ENCODE data around the gene COA6.

Gene COA6

GRCh38 chr1:234381699-234382555 lies 8.7 kb downstream of the COA6 start:
- TF ChIP-seq, protein P1, sequence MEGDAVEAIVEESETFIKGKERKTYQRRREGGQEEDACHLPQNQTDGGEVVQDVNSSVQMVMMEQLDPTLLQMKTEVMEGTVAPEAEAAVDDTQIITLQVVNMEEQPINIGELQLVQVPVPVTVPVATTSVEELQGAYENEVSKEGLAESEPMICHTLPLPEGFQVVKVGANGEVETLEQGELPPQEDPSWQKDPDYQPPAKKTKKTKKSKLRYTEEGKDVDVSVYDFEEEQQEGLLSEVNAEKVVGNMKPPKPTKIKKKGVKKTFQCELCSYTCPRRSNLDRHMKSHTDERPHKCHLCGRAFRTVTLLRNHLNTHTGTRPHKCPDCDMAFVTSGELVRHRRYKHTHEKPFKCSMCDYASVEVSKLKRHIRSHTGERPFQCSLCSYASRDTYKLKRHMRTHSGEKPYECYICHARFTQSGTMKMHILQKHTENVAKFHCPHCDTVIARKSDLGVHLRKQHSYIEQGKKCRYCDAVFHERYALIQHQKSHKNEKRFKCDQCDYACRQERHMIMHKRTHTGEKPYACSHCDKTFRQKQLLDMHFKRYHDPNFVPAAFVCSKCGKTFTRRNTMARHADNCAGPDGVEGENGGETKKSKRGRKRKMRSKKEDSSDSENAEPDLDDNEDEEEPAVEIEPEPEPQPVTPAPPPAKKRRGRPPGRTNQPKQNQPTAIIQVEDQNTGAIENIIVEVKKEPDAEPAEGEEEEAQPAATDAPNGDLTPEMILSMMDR (IDR thresholded peaks at IDR 0.05; ENCODE audit: control insufficient read depth, insufficient read depth, low read depth, low read length, missing control alignments), result no peak
- no peak for DNase-seq (ENCODE audit: low read depth)
- H3K4me3 ChIP-seq (ENCODE audit: control insufficient read depth, low read depth, low read length), result no peak overlapping the region

DNA sequence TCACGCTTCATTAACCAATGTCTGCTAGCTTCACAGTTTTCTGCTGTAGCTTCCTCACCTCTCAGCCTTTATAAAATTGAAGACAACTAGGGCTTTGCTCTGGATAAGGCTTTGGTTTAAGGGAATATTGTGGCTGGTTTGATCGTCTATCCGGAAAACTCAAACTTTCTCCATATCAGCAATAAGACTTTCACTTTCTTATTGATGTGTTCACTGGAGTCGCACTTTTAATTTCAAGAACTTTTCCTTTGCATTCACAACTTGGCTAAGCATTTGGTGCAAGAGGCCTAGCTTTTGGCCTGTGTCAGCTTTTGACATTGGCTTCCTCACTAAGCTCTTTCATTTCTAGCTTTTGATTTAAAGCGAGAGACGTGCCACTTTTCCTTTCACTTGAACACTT lies 12.9 kb downstream of the COA6 start:
- no peak overlapping the region for H3K4me3 ChIP-seq (ENCODE audit: control insufficient read depth, low read depth, low read length)
- TF ChIP-seq, protein P1 (IDR thresholded peaks at IDR 0.05; ENCODE audit: control insufficient read depth, insufficient read depth, low read depth, low read length, missing control alignments), result no peak
- no peak for DNase-seq (ENCODE audit: low read depth)

- TF ChIP-seq, protein P1 (IDR thresholded peaks at IDR 0.05; ENCODE audit: control insufficient read depth, insufficient read depth, low read depth, low read length, missing control alignments), result no peak
- H3K4me3 ChIP-seq (ENCODE audit: control insufficient read depth, low read depth, low read length), result no peak overlapping the region
- DNase-seq (ENCODE audit: low read depth), result no peak
Observed at GRCh38 chr1:234388094-234388493, 14.8 kb downstream of the COA6 start.

GRCh38 chr1:234393190-234393589 lies 19.9 kb downstream of the COA6 start:
- H3K4me3 ChIP-seq (ENCODE audit: control insufficient read depth, low read depth, low read length), result no peak overlapping the region
- DNase-seq (ENCODE audit: low read depth), result no peak
- TF ChIP-seq, protein P1 (IDR thresholded peaks at IDR 0.05; ENCODE audit: control insufficient read depth, insufficient read depth, low read depth, low read length, missing control alignments), result peak; percentile 9

DNA sequence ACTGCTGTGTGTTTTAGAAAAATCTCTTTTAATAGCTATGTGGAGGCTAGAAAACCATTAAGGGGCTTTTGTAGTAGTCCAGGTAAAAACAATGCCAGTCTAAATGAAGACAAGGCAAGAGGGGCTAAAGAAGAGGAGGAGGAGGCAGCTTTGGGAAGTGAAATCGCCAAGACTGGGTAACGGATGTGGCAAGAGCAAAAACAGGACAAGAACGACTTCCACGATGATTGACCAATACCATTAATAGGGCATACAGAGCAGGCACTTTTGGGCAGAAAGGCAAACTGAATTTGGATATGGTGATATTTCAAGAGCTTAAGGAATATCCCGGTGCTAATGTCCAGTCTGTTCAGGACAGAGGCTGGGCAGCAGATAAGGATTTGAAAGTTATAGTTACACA lies 22.0 kb downstream of the COA6 start:
- no peak for DNase-seq (ENCODE audit: low read depth)
- TF ChIP-seq, protein P1 (IDR thresholded peaks at IDR 0.05; ENCODE audit: control insufficient read depth, insufficient read depth, low read depth, low read length, missing control alignments), result no peak
- no peak overlapping the region for H3K4me3 ChIP-seq (ENCODE audit: control insufficient read depth, low read depth, low read length)

DNA sequence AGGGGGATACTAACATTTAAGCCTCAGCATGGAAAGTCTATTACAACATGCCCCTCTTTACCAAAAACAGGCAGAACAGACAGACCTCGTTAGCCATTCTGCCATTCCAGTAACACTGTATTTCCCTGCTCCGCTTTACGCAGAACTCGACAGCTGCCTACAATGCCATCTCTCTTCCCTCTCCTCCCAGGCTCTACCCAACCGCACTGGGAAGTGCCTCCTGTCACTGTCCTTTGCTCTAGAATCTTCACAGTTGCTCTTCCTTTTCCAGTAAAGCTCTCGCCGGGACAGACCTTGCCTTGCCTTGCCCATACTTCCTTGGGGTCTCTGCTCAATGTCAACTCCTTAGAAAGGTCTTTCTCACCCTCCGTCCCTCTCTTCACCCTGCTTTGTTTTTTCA lies 22.8 kb downstream of the COA6 start:
- H3K4me3 ChIP-seq (ENCODE audit: control insufficient read depth, low read depth, low read length), result no peak overlapping the region
- no peak for DNase-seq (ENCODE audit: low read depth)
- TF ChIP-seq, protein P1 (IDR thresholded peaks at IDR 0.05; ENCODE audit: control insufficient read depth, insufficient read depth, low read depth, low read length, missing control alignments), result no peak
